IMR-90 (cell line): Measurements from ENCODE around the gene IL13RA1. TPM values are rescaled to one million over a fixed set of nuclear protein-coding genes. Genes with fewer than 3 reads are reported as not detected.

ENCODE experiments used
- ATAC-seq: fragments of 200-7000 bp; cut with Tn5 transposase; 2 replicates; pipeline ENCODE4 v1.9.1; 2020; ENCODE audit warnings: low read depth, mild to moderate bottlenecking, moderate library complexity
- BruUV-seq: library from RNA; stranded (reverse); fragments of 400-500 nt; replicated peaks from 2 replicates; lab custom pipeline; 2021; lab: Mats Ljungman, UMichigan
- CTCF ChIA-PET: fragments of 300-600 bp; formaldehyde crosslinking; extraction: SDS; loops from one replicate; lab custom pipeline; 2021; ENCODE audit warnings: antibody characterized with exemption; lab: Yijun Ruan, JAX
- POLR2A ChIA-PET: fragments of 300-600 bp; sonication (Branson Sonifier 250); formaldehyde crosslinking; loops from one replicate; lab custom pipeline; 2022; ENCODE audit warnings: antibody characterized with exemption; ENCODE audit not compliant: unreplicated experiment; lab: Charles Lee
- DNase-seq: peaks from one replicate; pipeline ENCODE4 v3.0.0; 2013
- H2AFZ ChIP-seq: replicated peaks from 2 replicates; pipeline ENCODE3; 2013; ENCODE audit warnings: low read length, mild to moderate bottlenecking; ENCODE audit not compliant: poor library complexity
- H2AK5ac ChIP-seq: 2 replicates; pipeline ENCODE4 v1.6.1; 2013; ENCODE audit warnings: low read depth, low read length, inconsistent platforms
- H2AK9ac ChIP-seq: replicated peaks from 2 replicates; pipeline ENCODE3; 2013; ENCODE audit warnings: mild to moderate bottlenecking, low read depth, low read length, moderate library complexity; ENCODE audit not compliant: poor library complexity
- H2BK120ac ChIP-seq: 2 replicates; pipeline ENCODE4 v1.6.1; 2013; ENCODE audit warnings: low read depth, low read length, inconsistent platforms
- H2BK15ac ChIP-seq: 3 replicates; pipeline ENCODE4 v1.6.1; 2013; ENCODE audit warnings: low read depth, low read length, inconsistent platforms
- H2BK20ac ChIP-seq: 2 replicates; pipeline ENCODE4 v1.6.1; 2013; ENCODE audit warnings: low read depth, mild to moderate bottlenecking, inconsistent platforms, low read length, moderate library complexity
- H2BK5ac ChIP-seq: 2 replicates; pipeline ENCODE4 v1.6.1; 2013; ENCODE audit warnings: mild to moderate bottlenecking, low read depth, low read length, inconsistent platforms; ENCODE audit not compliant: poor library complexity, severe bottlenecking
- H3K14ac ChIP-seq: replicated peaks from 2 replicates; pipeline ENCODE4 v1.6.1; 2013; ENCODE audit warnings: low read depth, low read length, inconsistent platforms
- H3K18ac ChIP-seq: 2 replicates; pipeline ENCODE4 v1.6.1; 2013; ENCODE audit warnings: low read depth, low read length, control low read depth
- H3K23ac ChIP-seq: 2 replicates; pipeline ENCODE4 v1.6.1; 2013; ENCODE audit warnings: low read depth, low read length, inconsistent platforms
- H3K27ac ChIP-seq: 2 replicates; pipeline ENCODE4 v1.5.1; 2013; ENCODE audit warnings: mild to moderate bottlenecking, control low read depth, low read length; ENCODE audit not compliant: insufficient read depth
- H3K27me3 ChIP-seq: 2 replicates; pipeline ENCODE4 v1.6.1; 2013; ENCODE audit warnings: low read length; ENCODE audit not compliant: control insufficient read depth, insufficient read depth
- H3K36me3 ChIP-seq: 2 replicates; pipeline ENCODE4 v1.6.1; 2013; ENCODE audit warnings: low read length, mixed read lengths; ENCODE audit not compliant: control insufficient read depth, insufficient read depth
- H3K4ac ChIP-seq: 2 replicates; pipeline ENCODE4 v1.6.1; 2013; ENCODE audit warnings: low read depth, low read length, inconsistent platforms
- H3K4me1 ChIP-seq: 2 replicates; pipeline ENCODE4 v1.6.1; 2013; ENCODE audit warnings: low read length, mixed read lengths; ENCODE audit not compliant: control insufficient read depth, insufficient read depth
- H3K4me2 ChIP-seq: 2 replicates; pipeline ENCODE4 v1.6.1; 2013; ENCODE audit warnings: low read depth, mild to moderate bottlenecking, control low read depth, low read length, moderate library complexity
- H3K4me3 ChIP-seq: 2 replicates; pipeline ENCODE4 v1.5.1; 2013; ENCODE audit warnings: low read depth, mild to moderate bottlenecking, control low read depth, low read length, moderate library complexity; ENCODE audit not compliant: insufficient read depth
- H3K56ac ChIP-seq: 2 replicates; pipeline ENCODE4 v1.6.1; 2013; ENCODE audit warnings: low read length, inconsistent platforms; ENCODE audit not compliant: insufficient read depth; ENCODE audit errors: extremely low read depth
- H3K79me1 ChIP-seq, 2 experiments: 2 replicates each; pipeline ENCODE4 v1.6.1; 2013; ENCODE audit warnings: low read length in 2 of 2, inconsistent platforms in 1 of 2, low read depth in 1 of 2
- H3K9ac ChIP-seq: 2 replicates; pipeline ENCODE4 v1.6.1; 2013; ENCODE audit warnings: low read depth, low read length, control low read depth
- H3K9me1 ChIP-seq: 2 replicates; pipeline ENCODE4 v1.6.1; 2013; ENCODE audit warnings: low read length, inconsistent platforms; ENCODE audit not compliant: insufficient read depth
- H3K9me3 ChIP-seq: 2 replicates; pipeline ENCODE4 v1.6.1; 2013; ENCODE audit warnings: low read length; ENCODE audit not compliant: control insufficient read depth, insufficient read depth
- H4K20me1 ChIP-seq: 2 replicates; pipeline ENCODE4 v1.6.1; 2013; ENCODE audit warnings: low read length, inconsistent platforms; ENCODE audit not compliant: insufficient read depth
- H4K5ac ChIP-seq: 2 replicates; pipeline ENCODE4 v1.6.1; 2013; ENCODE audit warnings: mild to moderate bottlenecking, low read depth, low read length, control low read depth
- H4K8ac ChIP-seq, 2 experiments: 2 replicates each; pipeline ENCODE4 v1.6.1; 2013; ENCODE audit warnings: low read depth in 2 of 2, low read length in 2 of 2, control low read depth in 1 of 2, inconsistent platforms in 1 of 2
- H4K91ac ChIP-seq: 2 replicates; pipeline ENCODE4 v1.6.1; 2013; ENCODE audit warnings: low read depth, low read length, inconsistent platforms; ENCODE audit not compliant: insufficient read depth
- CHD1 ChIP-seq: IDR thresholded peaks from 2 replicates; pipeline ENCODE4 v1.6.1; 2012; ENCODE audit warnings: low read depth, low read length, improper control_type of control experiment
- SMC3 ChIP-seq: fragments of 150-350 bp; IDR thresholded peaks from 2 replicates; pipeline ENCODE4 v1.6.1; 2016; ENCODE audit warnings: low read depth, mild to moderate bottlenecking, antibody characterized with exemption, low read length, moderate library complexity
- WGBS, 2 experiments: methylation state at CpG; one replicate each; pipeline versions ENCODE4 v1.1.5 to v1.1.7; 2013; ENCODE audit warnings: missing lambda C conversion rate in 2 of 2; ENCODE audit not compliant: insufficient read length in 1 of 2; ENCODE audit errors: extremely low coverage in 2 of 2; 5-methylcytosine and 5-hydroxymethylcytosine counted together
- dilution Hi-C: fragments of 300-500 bp; cut with HindIII; formaldehyde crosslinking; loops from one replicate; pipeline ENCODE4 v1.14.3; 2018; ENCODE audit warnings: low sequenced_read_pairs; ENCODE audit not compliant: unreplicated experiment
- in situ Hi-C: fragments of 300-500 bp; cut with MboI; formaldehyde crosslinking; loops from 3 replicates; pipeline ENCODE4 v1.14.3; 2019; ENCODE audit warnings: low sequenced_read_pairs, inconsistent platforms, mixed read lengths
- intact Hi-C: fragments of 100-400 bp; cut with micrococcal nuclease; formaldehyde crosslinking; loops from 2 replicates; pipeline ENCODE4 v1.10.0; 2022
- polyA plus RNA-seq, 3 experiments: library from polyadenylated mRNA; depleted of rRNA; stranded (reverse); fragments of >200 nt; gene quantifications; 2 replicates each; pipeline ENCODE4 v1.2.3, GENCODE V29; 2012; ENCODE audit warnings: low replicate concordance in 1 of 3
- total RNA-seq: library from RNA; depleted of rRNA; stranded (reverse); fragments of >200 nt; gene quantifications from 2 replicates; pipeline ENCODE4 v1.2.3, GENCODE V29; 2012

IL13RA1 gene
- total and polyA plus RNA-seq, 2 of the 4 experiments (the other 2 are of a cell fraction): 24.2 to 31.7 TPM

DNA sequence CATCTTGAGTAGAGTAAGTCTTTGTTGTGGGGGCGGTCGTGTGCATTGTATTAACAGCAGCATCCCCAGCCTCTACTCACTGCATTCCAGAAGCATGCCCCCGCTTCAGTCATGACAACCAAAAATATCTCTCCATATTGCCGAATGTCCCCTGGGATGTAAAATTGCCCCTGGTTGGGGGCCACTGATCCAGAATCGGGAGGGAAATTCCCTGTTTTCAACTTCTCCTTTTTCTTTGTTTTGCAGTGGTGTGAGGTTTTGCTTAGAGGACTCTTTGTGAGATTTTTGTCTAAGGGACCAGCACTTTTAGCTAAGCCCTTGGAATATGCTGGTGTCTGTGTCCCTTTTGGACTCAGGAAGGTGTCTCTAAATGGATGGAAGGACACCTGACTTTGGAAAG lies 3.0 kb upstream of the IL13RA1 start:
- H3K4me2 ChIP-seq: peak overlapping the region; percentile 84; the same call in 1 of the 2 replicates
- DNase-seq (no peak), ATAC-seq (no peak)
- H3K4ac ChIP-seq: peak overlapping the region; percentile 50
- CTCF ChIA-PET: no interaction called here
- dilution Hi-C loops (no loop called here), in situ Hi-C loops (no loop called here), intact Hi-C loops (no loop called here)
- H3K56ac ChIP-seq: no peak overlapping the region
- H2AK5ac ChIP-seq: no peak overlapping the region
- no peak overlapping the region for H3K27ac ChIP-seq
- POLR2A ChIA-PET: no interaction called here
- BruUV-seq: no TSS peak
- no peak overlapping the region for H3K23ac ChIP-seq
- no CpG with 5 or more reads among the region's 5 CpGs for WGBS, 2 experiments
- H3K9me3 ChIP-seq: no peaks in the 10 kb centered on the region
- no peaks in the 10 kb centered on the region for H4K20me1 ChIP-seq
- no peak overlapping the region for H2AK9ac ChIP-seq
- H3K4me1 ChIP-seq: peaks cover 6% of the 10 kb centered on the region
- H4K91ac ChIP-seq: peak overlapping the region; percentile 40; the same call in 1 of the 2 replicates
- H3K27me3 ChIP-seq: no peaks in the 10 kb centered on the region
- peak overlapping the region; percentile 52; the same call in 1 of the 2 replicates for H2BK20ac ChIP-seq
- H3K9me1 ChIP-seq: no peaks in the 10 kb centered on the region; the same call in 1 of the 2 replicates
- no peak overlapping the region for H3K18ac ChIP-seq
- H2AFZ ChIP-seq: no peak overlapping the region
- H2BK5ac ChIP-seq: no peak overlapping the region
- peak overlapping the region in 1 of 2 experiments; percentile 15; a peak in 1 of 4 replicates for H4K8ac ChIP-seq
- H3K4me3 ChIP-seq: no peak overlapping the region
- no peak overlapping the region for H4K5ac ChIP-seq
- H2BK120ac ChIP-seq: peak overlapping the region; percentile 30; the same call in 1 of the 2 replicates
- no peak overlapping the region for H3K9ac ChIP-seq
- peaks cover 0 to 4% of the 10 kb centered on the region in 2 experiments; a peak in 1 of 4 replicates for H3K79me1 ChIP-seq
- H3K14ac ChIP-seq: 0 out of 2 replicates have a peak overlapping the region, but pooled peaks have one; percentile 26
- no peaks in the 10 kb centered on the region for H3K36me3 ChIP-seq
- TF ChIP-seq CHD1 (no peak), SMC3 (no peak)
- H2BK15ac ChIP-seq: no peak overlapping the region
